ENCODE data around the gene ASCC3. TPM values are rescaled to one million over a fixed set of nuclear protein-coding genes. Genes with fewer than 3 reads are reported as not detected.

The ASCC3 gene
- total and polyA plus RNA-seq, 2 donors (not counting 3 experiments of a cell fraction or from before 2014, with no cell fraction given) = 15.7 to 57.2 TPM

- no TSS peak for BruUV-seq (replicated peaks)
- Histone ChIP-seq H3K4me2 (ENCODE audit: insufficient read depth, low read length) (peak overlapping the region; percentile 85), H3K4me1 (ENCODE audit: control insufficient read depth, extremely low read depth, insufficient read depth, low read length) (peaks cover 16% of the 10 kb centered on the region), H3K27me3 (ENCODE audit: control insufficient read depth in 2 of 2, insufficient read depth in 2 of 2, low read length in 2 of 2) (no peaks in the 10 kb centered on the region), H3K27ac (ENCODE audit: insufficient read depth, low read depth, low read length) (no peak overlapping the region), H3K79me2 (ENCODE audit: control insufficient read depth, insufficient read depth, low read length) (peaks cover 42% of the 10 kb centered on the region), H4K20me1 (replicated peaks; ENCODE audit: control insufficient read depth, extremely low read depth, insufficient read depth, low read length) (no peaks in the 10 kb centered on the region), H3K9ac (replicated peaks; ENCODE audit: extremely low read depth, insufficient read depth, low read length) (peak overlapping the region; percentile 70), H3K4me3 (replicated peaks in 1 of 3; ENCODE audit: insufficient read depth in 1 of 3, low read depth in 1 of 3, low read length in 3 of 3) (peak overlapping the region; percentile 65 to 94 (median 70)), H3K9me3 (replicated peaks; ENCODE audit: control insufficient read depth, insufficient read depth, low read length) (no peaks in the 10 kb centered on the region), H3K9me1 (replicated peaks; ENCODE audit: control insufficient read depth, extremely low read depth, insufficient read depth, low read length) (no peaks in the 10 kb centered on the region), H3K36me3 (ENCODE audit: control insufficient read depth in 2 of 2, extremely low read depth in 1 of 2, insufficient read depth in 2 of 2, low read length in 2 of 2) (no peaks in the 10 kb centered on the region), H2AFZ (ENCODE audit: low read depth, low read length) (peak overlapping the region; percentile 91)
- ChIA-PET POLR2A (no interaction called here), CTCF (interaction anchor here (1.1 kb wide), 1 partner anchor 32 kb away, joined by 5 read pairs; no protein-coding TSS in a partner anchor)
- no peak for FAIRE-seq
- TF ChIP-seq GATA2 (IDR thresholded peaks at IDR 0.05; ENCODE audit: insufficient read depth, insufficient read length, low read depth, low read length) = no peak
- TF ChIP-seq EZH2 (IDR thresholded peaks at IDR 0.05; ENCODE audit: borderline replicate concordance, low read depth, low read length, severe bottlenecking) = no peak
- TF ChIP-seq MYC (IDR thresholded peaks at IDR 0.05; ENCODE audit: low read depth, low read length) = no peak
- TF ChIP-seq JUN (IDR thresholded peaks at IDR 0.05; ENCODE audit: borderline replicate concordance, insufficient read depth, insufficient read length, low read depth) = no peak
- TF ChIP-seq MAX (IDR thresholded peaks at IDR 0.05; ENCODE audit: insufficient read depth, insufficient read length) = no peak
- TF ChIP-seq POLR2AphosphoS5 (IDR thresholded peaks at IDR 0.05; ENCODE audit: insufficient read depth, low read depth, low read length) = no peak
- TF ChIP-seq POLR2A (IDR thresholded peaks at IDR 0.05; ENCODE audit: low read depth, low read length) = no peak
- TF ChIP-seq CTCF (IDR thresholded peaks at IDR 0.05; ENCODE audit: extremely low read depth in 1 of 2, insufficient read depth in 1 of 2, low read depth in 1 of 2, low read length in 2 of 2) = no peak
- no peak for TF ChIP-seq FOS (IDR thresholded peaks at IDR 0.05; ENCODE audit: borderline replicate concordance, insufficient read depth, low read length)
- no peak for DNase-seq (ENCODE audit: low read depth, low spot score)
- dilution Hi-C loops (cut with MboI; ENCODE audit: extremely low pct_ligation_motif_present, low sequenced_read_pairs) (no loop called here), intact Hi-C loops (cut with micrococcal nuclease) (no loop called here)
Measured at GRCh38 chr6:100881707-100882040, 545 bp upstream of the ASCC3 start.
